Hematopoietic multipotent progenitor cell treated with erythropoietin and hydrocortisone succinate and interleukin-3 and kit ligand, for 4 days (in vitro differentiated cells): ENCODE measurements around the gene CNTD1.
A peak's percentile ranks its signal among the peaks of the same experiment; 100 is the strongest.

Source experiments
- DNase-seq: peaks from one replicate; pipeline ENCODE4 v3.0.0-alpha.2; 2015

CNTD1 gene

GRCh38 chr17:42806249-42806648, 7.6 kb downstream of the CNTD1 start:
- no peak for DNase-seq

DNA sequence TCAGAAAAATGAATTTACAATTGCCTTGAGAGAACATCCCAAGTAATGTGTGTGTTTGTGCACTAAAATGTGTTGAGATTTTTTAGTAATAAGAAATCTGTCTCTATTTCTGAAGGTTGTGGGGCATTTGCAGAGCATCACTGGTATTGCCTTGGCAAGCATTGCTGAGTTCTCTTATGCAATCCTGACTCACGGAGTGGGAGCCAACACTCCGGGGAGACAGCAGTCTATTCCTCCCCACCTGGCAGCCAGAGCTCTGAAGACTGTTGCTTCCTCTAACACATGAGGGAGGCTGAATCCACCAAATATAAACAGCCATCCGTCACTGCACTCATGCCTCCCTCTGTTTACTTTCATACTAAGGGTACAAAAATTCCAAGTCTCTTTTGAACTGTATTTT, 10.6 kb downstream of the CNTD1 start:
- DNase-seq, result no peak

- no peak for DNase-seq
Observed at GRCh38 chr17:42814633-42815399, 16.2 kb downstream of the CNTD1 start.

GRCh38 chr17:42817866-42818265, 19.2 kb downstream of the CNTD1 start:
- DNase-seq, result no peak

DNA sequence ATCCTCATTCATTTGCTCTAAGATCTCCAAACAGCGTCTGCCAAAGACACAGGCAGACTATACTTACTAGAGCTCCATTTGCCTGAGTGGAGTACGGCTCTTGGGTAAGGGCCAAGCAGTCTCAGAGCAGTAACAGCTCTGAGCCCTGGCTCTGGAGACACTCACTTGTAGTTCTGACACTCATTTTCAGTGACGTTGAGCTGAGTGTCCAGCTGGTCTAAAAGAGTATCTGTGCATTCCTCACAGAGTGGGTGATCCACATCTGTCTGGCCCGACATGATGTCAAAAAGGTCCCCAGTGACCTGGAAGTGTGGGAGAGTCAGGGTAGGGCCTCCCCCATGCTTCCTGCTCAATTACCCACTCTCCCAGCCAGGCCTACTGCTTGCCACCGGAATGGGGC, 19.7 kb downstream of the CNTD1 start:
- no peak for DNase-seq

- DNase-seq, result peak; percentile 91
Observed at GRCh38 chr17:42819939-42820535, 21.4 kb downstream of the CNTD1 start.

DNA sequence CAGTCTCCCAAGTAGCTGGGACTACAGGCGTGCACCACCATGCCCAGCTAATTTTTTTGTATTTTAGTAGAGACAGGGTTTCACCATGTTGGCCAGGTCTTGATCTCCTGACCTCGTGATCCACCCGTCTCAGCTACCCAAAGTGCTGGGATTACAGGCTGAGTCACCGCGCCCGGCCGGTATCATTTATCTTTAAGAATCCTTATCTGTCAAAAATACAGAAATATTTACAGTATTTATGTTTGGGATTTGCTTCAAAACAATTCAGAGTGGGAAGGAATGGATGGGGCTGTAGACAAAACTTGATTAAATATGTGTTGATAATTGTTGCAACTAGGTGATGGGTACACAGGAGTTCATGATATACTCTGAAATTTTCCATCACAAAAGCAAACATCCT, 22.5 kb downstream of the CNTD1 start:
- DNase-seq, result no peak

- DNase-seq, result no peak
Observed at GRCh38 chr17:42827472-42827871, 28.8 kb downstream of the CNTD1 start.

DNA sequence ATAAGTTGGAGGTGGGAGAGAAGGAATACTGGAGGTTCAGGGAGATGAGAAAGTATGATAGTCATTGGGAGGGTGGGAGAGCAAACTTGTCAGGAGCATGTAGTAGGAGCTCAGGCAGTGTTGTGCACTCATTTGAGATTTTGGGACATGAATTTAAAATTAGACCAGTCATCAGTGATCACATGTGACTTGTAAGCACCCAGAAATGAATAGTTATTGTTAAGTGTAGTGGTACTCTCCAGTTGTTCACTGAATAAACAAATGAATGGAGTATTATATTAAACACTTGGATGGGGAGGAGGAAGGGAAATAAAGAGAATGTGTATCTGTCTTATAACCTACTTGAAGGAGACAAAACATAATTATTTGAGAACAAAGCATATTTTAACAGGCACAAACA, 32.3 kb downstream of the CNTD1 start:
- DNase-seq, result no peak

DNA sequence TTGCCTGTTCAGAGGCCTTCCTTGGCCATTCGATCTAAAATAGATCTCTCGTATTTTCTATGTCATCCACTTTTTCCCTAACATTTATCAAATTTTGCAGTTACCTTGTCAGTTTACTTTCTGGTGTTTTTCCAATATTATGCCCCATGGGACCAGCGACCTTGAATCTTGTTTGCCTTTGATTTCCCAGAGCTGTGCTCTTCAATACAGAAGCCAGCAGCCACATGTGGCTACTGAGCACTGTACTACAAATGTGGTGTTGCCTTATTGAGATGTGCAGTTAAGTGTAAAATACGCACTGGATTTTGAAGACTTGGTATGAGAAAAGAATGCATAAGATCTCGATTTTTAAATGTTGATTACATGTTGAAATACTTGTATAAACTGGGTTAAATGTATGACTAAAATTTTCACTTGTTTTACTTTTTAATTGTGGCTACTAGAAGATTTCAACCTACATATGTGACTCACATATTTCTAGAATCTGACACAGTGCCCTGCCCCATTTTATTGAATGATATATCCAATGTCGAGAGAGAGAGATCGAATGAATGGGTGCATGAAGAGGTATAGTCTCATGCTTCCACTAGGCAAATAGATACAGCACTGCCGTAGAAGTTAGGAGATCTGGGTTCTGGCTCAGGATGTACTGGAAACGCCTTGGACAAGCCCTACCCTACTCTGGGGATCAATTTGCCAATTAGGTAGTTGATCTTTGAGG, 33.7 kb downstream of the CNTD1 start:
- DNase-seq, result no peak

DNA sequence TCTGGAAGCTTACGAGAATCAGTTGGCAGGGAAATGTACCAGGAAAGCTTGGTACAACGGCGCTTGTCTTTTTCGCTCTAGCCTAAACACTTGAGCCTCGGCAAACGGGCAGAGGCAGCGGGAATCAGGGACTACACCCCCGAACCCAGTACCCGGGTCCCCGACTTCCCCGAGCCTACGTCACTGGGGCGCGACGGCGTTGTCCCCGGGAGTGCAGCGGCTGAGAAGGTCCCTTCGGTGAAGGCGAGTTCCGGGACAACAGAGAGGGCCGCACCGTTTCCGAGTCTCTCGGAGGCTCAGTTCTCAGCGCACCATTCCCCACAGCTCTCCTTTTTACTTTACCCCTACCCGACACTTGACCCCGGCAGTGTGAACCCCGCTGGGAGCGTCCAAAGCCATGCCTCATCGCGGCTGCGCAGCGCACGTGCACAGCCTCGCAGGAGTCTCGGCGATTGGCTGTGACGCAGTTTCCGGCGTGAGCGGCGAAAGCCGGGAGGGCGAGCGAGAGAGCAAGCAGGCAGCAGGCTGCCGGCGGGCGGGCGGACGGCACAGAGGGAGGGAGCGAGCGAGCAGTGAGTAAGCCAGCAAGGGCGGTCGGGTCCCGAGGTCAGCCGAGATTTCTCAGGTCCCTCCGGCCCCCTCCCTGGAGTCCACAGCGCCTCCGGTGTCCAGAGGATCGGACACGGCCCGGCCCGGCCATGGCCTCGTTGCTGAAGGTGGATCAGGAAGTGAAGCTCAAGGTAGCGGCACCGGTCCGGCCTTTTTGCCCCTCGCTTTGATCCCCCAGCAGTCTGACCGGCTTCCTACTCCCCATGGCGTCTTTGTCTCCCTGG, 34.5 kb downstream of the CNTD1 start, which contains the start of gene PSME3:
PSME3 (plus strand) TSS at position 464 of the 833 bp plus-strand sequence; CDS start at position 699, 235 bp downstream.
- DNase-seq, result peak; percentile 95

GRCh38 chr17:42833767-42834422, 35.2 kb downstream of the CNTD1 start:
- no peak for DNase-seq

DNA sequence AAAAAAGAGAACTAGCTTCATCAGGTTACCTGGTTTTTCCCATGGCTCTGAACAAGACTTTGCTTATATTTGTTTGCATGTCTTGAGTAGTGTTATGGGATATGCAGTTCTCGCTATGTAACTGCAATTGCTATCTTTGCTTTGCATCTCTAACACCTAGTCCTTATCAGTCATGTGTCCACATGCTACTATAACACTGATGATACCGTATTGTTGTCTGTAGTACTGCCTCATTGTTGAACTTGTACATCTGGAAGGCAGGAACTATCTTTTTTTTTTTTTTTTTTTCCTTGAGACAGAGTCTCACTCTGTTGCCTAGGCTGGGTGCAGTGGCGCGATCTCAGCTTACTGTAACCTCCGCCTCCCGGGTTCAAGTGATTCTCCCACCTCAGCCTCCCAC, 37.1 kb downstream of the CNTD1 start:
- no peak for DNase-seq

DNA sequence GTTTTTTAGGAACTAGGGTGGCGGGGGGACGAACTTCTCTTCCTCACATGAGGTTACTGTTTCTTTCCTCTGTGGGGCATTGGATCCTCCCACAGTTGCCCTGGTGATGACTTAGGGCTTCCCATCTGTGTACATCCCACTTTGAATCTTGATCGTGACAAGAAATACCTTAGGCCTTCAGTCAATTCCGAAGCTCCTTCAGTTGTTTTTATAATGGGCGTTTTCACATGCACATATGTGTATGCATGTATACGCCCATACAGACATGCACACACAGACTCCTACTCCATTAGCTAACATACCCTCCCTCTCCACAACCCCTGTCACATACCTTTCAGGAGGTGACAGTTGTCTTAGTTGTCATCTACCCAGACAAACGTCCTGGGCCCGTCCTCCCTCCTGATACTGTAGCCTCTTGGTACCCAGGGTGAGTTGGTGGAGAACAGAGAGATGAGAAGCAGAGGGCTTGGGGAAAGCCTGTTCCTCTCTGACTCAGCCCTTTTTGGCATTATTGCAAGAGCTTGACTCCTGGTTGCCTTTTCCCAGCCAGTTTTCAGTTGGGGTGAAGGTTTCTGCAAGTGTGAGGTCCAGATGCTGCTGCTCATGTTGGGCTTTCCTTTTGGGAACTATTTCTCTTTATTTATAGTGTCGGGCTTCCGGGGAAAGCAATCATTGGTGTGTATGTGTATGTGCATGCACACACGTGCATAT, 43.5 kb downstream of the CNTD1 start:
- DNase-seq, result no peak

GRCh38 chr17:42843358-42843934, 44.8 kb downstream of the CNTD1 start:
- peak; percentile 74 for DNase-seq

GRCh38 chr17:42844271-42844670, 45.6 kb downstream of the CNTD1 start, which contains the start of gene AOC2:
Gene AOC2, plus strand, starts transcription at chr17:42844580. Its CDS starts 47 bp downstream, at chr17:42844627.
- no peak for DNase-seq

- DNase-seq, result no peak
Observed at GRCh38 chr17:42844761-42845555, 46.3 kb downstream of the CNTD1 start.

- no peak for DNase-seq
Observed at GRCh38 chr17:42845556-42845917, 46.9 kb downstream of the CNTD1 start.

- DNase-seq, result no peak
Observed at GRCh38 chr17:42845918-42846593, 47.4 kb downstream of the CNTD1 start.
